Measurements from ENCODE around the gene PMIS2.

Gene PMIS2

DNA sequence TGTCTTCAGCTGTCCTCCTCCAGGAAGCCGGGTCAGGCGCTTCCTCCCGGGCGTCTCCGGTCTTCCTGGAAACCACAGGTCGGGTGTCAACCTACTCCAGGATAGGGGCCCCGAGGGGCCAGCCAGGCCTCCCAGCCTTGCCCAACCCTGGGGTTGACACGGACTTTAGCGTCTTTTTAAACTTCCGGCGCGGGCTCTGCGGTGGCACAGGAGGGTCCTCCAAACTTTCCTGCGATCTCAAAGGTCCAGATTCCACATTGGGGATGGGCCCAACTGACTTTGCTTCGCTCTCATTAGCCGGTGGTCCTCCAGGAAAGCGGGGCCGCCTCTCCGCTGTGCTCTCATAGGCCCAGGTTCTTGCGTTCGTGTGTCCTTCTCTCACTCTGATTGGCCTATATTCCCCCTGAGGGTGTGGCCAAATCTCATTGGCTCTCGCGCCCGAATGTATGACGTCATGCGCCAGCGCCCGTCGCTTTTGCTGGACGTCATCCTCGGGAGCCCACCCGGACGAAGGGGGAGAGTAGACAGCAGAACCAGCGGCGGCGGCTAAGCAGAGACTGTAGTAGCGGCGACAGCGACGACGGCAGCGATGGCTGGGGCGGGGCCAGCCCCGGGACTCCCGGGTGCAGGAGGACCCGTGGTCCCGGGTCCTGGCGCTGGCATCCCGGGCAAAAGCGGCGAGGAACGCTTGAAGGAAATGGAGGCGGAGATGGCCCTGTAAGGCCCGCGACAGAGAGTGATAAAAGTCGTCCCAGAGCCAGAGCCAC is 42.8 kb downstream of the PMIS2 start, which contains the start of gene RBM42:
TSS of gene RBM42 (plus strand) at position 472 of the 767 bp plus-strand sequence. CDS start at position 590, 118 bp downstream.
- TF ChIP-seq, protein P1, sequence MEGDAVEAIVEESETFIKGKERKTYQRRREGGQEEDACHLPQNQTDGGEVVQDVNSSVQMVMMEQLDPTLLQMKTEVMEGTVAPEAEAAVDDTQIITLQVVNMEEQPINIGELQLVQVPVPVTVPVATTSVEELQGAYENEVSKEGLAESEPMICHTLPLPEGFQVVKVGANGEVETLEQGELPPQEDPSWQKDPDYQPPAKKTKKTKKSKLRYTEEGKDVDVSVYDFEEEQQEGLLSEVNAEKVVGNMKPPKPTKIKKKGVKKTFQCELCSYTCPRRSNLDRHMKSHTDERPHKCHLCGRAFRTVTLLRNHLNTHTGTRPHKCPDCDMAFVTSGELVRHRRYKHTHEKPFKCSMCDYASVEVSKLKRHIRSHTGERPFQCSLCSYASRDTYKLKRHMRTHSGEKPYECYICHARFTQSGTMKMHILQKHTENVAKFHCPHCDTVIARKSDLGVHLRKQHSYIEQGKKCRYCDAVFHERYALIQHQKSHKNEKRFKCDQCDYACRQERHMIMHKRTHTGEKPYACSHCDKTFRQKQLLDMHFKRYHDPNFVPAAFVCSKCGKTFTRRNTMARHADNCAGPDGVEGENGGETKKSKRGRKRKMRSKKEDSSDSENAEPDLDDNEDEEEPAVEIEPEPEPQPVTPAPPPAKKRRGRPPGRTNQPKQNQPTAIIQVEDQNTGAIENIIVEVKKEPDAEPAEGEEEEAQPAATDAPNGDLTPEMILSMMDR (IDR thresholded peaks at IDR 0.05; ENCODE audit: low read length, missing control alignments) = no peak
- DNase-seq (ENCODE audit: low read depth) = peak; percentile 99
- peak within 1 kb of the TSS; percentile 97 for H3K4me3 ChIP-seq (replicated peaks; ENCODE audit: low read depth, low read length)

- H3K4me3 ChIP-seq (replicated peaks; ENCODE audit: low read depth, low read length) = peak overlapping the region; percentile 97
- TF ChIP-seq, protein P1 (IDR thresholded peaks at IDR 0.05; ENCODE audit: low read length, missing control alignments) = no peak
- no peak for DNase-seq (ENCODE audit: low read depth)
Measured at GRCh38 chr19:35629332-35629633, 43.3 kb downstream of the PMIS2 start.

GRCh38 chr19:35633727-35634440 is 47.9 kb downstream of the PMIS2 start:
- no peak for DNase-seq (ENCODE audit: low read depth)
- TF ChIP-seq, protein P1 (IDR thresholded peaks at IDR 0.05; ENCODE audit: low read length, missing control alignments) = no peak
- no peak overlapping the region for H3K4me3 ChIP-seq (replicated peaks; ENCODE audit: low read depth, low read length)

DNA sequence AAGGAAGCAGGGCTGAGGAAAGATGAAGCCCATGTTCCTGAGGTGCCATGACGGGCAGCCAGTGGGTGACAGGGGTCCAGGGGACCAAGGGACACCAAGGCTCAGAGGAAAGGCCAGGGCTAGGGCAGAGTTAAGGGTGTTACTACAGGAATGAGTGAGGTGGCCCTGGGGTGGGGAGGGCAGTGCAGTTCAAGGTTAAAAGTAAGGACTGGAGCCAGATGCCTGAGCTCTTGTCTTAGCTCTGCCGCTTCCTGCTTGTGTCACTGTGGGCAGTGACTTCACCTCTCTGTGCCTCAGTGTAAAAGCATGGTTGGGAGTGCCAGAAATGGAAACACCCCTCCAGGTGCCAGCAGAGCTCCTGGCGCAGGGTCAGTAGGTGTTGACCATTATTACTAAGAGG is 50.7 kb downstream of the PMIS2 start:
- DNase-seq (ENCODE audit: low read depth) = no peak
- TF ChIP-seq, protein P1 (IDR thresholded peaks at IDR 0.05; ENCODE audit: low read length, missing control alignments) = no peak
- H3K4me3 ChIP-seq (replicated peaks; ENCODE audit: low read depth, low read length) = no peak overlapping the region
